Retina (tissue), 1 donor: ENCODE results near the gene ADGRE3.
"Not testable (repeated sequence)": the region's sequence is repeated elsewhere in the genome, so short reads cannot be mapped to it uniquely, and the experiment has no call there.

Experiments used
- DNase-seq: peaks from one replicate; pipeline ENCODE4 v3.0.0-alpha.2; 2016

The ADGRE3 gene

DNA sequence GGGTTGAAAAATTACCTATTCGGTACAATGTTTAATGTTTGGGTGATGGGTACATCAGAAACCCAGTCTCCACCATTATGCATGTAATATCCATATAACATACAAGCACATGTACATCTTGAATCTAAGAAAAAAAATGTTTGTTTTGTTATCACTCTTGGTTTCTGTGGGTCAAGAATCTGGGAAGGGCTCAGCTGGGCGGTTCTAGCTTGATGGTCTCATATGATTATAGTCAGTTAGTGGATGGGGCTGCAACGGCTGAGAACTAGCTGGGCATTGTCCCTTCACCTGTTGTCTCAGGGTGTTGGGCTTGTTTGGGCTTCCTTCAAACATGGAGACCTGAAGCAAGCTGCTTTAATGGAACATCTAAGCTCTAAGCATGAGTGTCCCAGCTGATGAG lies 4.7 kb downstream of the ADGRE3 start:
- DNase-seq = no peak

DNA sequence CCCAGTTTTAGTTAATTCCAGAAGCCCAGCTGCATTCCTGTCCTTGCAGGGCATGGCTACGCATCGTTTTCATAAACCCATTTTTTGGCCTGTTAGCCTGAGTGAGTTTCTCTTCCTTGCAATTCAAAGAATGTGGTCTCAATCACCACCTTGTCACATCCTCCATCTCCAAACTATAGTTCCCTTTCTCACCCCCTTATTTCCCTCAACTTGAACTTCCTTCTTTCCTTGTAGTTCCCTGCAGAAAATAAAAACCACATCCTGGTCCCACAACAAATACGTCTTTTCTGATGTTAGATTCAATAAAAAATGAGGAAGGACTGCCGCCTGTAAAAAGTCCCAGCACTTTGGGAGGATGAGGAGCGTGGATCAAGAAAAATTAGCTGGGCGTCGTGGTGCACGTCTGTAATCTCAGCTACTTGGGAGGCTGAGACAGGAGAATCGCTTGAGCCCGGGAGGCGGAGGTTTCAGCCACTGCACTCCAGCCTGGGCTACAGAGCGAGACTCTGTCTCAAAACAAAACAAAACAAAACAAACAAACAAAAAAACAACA lies 13.2 kb downstream of the ADGRE3 start:
- no peak for DNase-seq

DNA sequence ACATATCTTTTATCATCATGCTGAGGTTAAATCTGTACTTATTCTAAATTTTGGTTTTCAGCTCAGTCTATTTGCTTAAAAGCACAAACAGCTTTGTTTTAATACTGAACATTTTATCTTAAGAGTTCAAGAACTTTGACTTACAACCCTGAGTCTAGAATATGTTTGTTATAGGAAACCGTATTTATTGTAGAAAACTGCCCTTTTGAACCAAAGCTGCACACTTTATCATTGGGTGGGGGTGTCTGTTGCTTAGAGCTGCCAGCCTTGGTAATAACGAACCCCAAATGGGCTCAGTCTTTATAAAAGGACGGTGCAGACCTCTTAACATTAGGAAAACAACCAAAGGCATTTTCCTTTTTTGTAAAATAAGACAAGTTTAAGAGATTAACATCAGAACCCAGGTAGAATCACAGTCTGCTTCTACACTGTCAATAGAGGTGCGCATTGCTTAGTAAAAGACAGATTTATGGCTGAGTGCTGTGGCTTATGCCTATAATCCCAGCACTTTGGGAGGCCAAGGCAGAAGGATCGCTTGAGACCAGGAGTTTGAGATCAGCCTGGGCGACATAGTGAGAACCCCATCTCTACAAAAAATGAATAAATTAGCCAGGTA lies 14.7 kb downstream of the ADGRE3 start:
- DNase-seq = no peak

DNA sequence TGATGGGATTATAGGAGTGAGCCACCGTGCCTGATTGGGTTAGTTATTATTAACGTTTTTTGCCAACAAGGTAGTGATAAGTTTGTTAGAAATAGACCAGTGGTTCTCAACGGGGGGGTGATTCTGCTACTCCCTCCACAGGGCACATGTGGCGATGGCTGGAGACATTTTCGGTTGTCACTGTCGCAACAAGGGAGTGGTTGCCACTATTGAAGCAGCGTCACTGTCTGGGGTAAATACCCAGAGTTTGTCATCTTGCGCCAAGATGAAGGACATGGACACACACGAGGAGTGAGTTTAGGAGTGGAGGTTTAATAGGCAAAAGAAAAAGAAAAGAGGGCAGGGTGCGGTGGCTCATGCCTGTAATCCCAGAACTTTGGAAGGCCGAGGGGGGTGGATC lies 18.9 kb downstream of the ADGRE3 start:
- no peak for DNase-seq

DNA sequence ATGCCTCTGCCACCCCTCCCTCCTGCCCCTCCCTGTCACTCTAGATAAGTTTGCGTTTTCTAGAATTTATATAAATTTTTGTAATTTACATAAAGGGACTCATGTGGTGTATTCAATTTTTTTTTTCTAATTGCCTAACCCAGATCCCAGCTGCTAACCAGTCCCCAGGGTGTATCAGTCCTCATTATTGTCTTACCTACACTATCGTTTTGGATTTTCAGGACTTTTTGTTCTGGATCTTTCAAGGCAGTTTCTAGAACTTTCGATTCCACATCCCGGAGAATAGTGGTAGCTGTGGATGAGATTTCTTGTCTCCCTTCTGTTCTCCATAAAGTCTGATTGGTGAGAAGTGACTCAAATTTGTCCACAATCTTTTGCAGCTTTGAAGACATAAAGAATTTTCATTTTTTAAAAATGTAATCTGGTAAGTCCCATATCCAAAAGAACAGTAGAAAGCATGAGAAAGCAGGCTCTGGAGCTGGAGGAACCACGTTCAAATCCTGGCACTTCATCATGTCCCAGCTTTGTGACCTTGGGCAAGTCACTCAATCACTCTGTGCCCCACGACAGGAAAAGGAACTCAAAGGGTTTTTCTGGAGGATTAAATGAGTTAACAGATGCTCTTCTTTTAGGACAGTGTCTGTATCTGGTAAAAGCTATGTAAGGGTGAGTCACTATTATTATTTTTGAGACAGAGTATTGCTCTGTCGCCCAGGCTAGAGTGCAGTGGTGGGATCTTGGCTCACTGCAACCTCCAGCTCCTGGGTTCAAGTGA lies 19.7 kb downstream of the ADGRE3 start:
- no peak for DNase-seq

DNA sequence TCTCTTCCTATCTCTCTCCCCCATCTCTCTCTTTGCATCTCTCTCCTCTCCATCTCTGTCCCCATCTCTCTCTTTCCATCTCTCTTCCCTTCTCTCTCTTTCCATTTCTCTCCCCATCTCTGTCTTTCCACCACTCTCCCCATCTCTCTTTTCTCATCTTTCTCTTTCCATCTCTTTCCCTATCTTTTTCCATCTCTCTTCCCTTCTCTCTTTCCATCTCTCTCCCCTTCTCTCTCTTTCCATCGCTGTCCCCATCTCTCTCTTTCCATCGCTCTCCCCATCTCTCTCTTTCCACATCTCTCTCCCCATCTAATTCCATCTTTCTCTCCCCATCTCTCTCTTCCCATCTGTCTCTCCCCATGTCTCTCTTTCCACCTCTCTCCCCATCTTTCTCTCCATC lies 24.5 kb downstream of the ADGRE3 start:
- no peak for DNase-seq

DNA sequence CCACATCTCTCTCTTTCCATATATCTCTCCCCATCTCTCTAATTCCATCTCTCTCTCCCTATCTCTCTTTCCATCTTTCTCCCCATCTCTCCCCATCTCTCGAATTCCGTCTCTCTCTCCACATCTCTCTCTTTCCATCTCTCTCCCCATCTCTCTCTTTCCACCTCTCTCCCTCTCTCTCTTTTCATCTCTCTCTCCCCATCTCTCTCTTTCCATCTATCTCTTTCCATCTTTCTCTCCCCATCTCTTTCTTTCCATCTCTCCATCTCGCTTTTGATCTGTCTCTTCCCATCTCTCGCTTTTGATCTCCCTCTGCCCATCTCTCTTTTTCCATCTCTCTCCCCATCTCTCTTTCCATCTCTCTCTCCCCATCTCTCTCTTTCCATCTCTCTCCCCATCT lies 25.6 kb downstream of the ADGRE3 start:
- no peak for DNase-seq

DNA sequence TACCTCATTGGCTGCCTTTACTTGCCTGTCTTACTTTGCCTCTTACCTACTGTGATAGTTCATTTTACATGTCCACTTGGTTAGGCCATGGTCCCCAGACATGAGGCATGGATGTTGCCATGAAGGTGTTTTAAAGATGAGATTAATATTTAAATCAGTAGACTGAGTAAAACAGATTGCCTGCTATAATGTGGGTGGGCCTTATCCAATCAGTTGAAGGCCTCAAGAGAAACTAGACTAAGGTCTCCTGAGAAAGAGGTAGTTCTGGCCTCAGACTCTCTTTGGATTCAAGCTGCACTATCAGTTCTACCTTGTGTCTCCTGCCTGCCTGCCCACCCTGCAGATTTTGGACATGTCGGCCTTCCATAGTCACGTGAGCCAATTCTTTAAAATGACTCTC lies 26.1 kb downstream of the ADGRE3 start:
- no peak for DNase-seq

DNA sequence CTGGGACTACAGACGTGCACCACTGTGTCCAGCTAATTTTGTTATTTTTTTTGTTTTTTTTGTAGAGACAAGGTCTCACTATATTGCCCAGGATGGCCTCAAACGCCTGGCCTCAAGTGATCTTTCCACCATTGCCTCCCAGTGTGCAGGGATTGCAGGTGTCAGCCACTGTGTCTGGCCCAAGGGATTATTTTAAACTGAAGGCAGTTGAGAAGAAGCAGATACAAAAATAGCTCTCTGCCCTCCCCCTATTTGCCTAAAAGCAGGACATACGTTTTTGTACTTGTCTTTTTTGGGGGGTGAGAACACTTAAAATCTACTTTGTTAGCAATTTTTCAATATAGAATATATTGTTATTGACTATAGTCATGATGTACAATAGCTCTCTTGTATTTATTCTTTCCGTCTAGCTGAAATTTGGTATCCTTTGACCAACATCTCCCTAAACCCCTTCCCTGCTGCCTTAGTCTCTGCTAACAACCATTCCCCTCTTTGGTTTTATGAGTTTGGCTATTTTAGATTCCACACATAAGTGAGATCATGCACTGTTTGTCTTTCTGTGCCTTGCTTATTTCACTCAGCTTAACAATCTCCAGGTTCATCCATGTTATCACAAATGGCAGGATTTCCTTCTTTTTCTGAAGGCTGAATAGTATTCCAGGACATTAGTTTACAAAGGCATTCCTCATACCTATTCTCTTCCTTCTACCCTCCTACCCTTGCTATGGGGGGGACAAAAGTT lies 34.9 kb downstream of the ADGRE3 start:
- no peak for DNase-seq

DNA sequence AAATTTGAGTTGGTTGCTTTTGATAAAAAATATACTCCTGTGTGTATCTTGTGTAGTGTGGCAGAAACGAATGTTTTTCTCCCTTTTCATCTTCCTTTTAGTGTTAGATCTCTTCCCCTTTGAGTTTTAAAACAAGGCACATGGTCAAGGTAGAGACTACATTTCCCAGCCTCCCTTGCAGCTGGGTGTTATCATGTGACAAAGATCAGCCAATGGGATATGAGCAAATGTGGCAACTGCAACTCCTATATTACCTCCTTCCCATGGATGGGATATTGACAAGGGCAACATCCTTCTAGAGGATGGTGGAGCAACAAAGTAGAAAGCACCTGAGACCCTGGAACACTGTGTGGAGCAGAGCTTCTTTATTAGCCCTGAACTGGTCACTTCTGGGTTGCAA lies 42.4 kb downstream of the ADGRE3 start:
- no peak for DNase-seq

DNA sequence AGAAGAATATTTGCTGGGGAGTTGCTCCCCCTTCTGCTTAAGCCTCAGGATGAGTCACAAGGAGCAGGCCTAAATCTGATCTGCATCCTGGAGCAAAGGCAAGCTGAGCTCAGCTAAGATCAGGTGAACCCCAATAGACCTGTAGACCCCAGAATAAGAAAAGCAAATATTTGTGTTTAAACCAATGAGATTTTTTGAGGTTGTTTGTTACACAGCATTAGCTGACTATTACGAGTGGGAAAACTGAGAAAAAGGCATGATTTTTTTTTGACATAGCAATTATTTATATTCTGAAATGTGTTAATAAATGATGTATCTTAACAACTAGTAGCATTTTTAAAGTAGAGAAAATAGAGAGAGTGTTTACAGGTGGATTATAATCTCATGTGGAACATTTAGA lies 45.1 kb downstream of the ADGRE3 start:
- DNase-seq = no peak

DNA sequence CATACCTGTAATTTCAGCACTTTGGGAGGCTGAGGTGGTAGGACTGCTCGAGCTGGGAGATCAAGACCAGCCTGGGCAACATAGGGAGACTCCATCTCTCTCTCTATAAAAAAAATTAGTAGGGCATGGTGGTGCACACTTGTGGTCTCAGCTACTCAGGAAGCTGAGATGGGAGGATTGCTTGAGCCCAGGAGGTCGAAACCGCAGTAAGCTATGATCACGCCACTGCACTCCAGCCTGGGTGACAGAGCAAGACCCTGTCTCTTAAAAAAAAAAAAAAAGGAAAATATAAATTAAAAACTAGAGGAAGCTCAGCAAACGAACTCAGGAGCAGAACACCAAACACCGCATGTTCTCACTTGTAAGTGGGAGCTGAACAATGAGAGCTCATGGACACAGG lies 50.2 kb downstream of the ADGRE3 start:
- DNase-seq = not testable (repeated sequence)

DNA sequence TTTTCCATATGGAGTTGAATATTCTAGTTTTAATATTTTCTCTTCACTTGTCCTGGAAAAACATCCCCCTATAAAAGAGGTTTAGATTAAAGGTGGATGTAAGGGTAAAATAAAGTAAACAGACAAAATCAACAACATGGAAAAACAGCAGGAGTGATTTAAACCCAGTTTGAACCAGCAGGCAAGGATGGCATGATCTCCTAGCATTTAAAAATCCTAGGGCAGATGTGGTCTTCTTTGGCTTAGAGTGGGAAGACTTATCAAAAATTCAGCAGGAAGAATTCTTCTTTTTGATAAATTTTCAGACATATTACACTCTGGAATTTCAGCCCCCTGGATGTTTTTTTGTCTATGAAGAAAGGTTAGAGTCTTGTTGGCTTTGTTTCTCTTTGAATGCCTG lies 55.2 kb downstream of the ADGRE3 start:
- no peak for DNase-seq

DNA sequence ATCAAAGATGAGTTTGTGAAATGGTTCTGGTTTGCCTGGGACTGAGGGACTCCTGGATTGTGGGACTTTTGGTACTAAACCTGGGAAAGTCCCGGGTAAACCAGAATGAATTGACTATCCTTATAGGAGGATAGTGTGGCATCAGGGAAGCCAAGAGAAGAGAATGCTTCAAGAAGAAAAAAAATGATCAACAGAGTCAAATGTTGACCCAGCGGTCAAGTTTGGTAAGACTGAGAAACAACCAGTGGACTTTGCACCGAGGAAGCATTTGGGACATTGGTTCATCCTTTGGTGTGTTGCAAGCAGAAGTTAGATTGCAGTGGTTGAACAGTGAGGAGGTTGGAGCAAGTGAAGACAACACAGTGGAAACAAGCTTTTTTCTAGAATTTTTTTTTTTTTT lies 58.2 kb downstream of the ADGRE3 start:
- DNase-seq = no peak

DNA sequence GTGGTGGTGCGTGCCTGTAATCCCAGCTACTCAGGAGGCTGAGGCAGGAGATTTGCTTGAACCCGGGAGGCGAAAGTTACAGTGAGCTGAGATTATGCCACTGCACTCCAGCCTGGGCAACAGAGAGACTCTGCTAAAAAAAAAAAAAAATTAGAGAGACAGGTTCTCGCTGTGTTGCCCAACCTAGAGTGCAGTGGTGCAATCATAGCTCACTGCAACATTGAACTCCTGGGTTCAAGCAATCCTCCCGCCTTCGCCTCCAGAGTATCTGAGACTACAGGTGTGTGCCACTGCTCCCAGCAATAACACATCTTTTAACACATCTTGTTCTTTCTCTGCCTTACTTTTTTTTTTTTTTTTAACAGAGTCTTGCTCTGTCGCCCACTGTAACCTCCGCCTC lies 59.0 kb downstream of the ADGRE3 start:
- no peak for DNase-seq

DNA sequence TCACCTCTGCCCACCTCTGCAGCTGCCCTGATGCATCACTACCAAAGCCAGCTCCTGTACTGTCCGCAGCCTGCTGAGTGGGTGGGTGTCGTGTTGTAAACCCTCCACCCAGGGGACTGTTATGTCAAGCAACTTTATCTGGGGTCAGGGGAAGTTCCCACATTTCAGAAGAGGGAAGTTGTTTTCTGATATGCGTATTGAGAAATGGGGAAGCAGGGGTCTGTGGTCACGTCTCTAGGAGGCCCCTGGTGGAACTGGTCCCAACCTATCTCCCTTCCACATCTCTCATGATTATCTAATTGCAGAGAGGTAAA lies 60.6 kb downstream of the ADGRE3 start:
- DNase-seq = no peak

DNA sequence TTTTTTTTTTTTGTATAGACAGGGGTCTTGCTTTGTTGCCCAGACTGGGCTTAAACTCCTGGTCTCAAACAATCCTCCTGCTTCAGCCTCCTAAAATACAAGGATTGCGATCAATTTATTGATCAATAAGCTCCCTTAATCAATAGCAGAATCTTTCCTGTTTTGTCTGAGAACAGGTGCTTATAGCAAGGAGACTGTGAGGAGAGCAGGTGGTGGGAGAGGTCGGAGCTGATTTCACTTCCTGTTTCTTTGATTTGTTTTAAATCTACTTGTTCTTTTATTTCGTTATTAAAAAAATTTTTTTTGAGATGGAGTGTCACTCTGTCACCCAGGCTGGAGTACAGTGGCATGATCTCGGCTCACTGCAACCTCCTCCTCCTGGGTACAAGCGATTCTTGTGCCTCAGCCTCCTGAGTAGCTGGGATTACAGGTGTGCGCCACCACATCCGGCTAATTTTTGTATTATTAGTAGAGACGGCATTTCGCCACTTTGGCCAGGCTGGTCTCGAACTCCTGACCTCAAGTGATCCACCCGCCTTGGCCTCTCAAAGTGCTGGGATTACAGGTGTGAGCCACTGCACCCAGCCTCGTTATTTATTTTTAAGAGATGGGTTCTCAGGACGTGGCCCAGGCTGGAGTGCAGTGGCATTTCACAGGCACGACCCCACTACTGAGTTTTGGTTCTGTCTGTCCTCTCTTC lies 61.1 kb downstream of the ADGRE3 start:
- not testable (repeated sequence) for DNase-seq

DNA sequence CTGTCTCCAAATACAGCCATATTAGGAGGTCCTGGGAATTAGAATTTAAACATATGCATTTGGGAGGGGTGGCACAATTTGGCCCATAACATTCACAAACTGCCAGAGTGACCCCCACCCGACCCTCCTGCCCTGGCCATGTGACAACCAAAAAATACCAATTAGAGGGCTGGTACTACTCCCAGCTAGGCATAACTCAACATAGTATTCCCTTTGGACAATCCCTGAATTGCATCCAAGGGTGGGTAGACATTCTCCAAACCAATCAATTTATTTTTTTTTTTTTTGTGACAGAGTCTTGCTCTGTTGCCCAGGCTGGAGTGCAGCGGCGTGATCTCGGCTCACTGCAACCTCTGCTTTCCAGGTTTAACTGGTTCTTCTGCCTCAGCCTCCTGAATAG lies 62.0 kb downstream of the ADGRE3 start:
- DNase-seq = no peak

DNA sequence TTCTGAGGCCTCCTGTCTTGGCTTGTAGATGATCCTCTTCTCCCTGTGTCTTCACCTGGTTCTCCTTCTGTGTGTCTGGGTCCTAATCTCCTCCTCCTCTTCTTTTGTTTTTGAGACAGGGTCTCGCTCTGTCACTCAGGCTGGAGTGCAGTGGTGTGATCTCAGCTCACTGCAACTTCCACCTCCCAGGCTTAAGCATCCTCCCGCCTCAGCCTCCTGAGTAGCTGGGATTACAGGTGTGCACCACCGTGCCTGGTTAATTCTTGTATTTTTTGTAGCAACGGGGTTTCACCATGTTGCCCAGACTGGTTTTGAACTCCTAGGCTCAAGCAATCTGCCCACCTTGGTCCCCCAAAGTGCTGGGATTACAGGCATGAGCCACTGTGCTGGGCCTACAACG lies 62.4 kb downstream of the ADGRE3 start:
- not testable (repeated sequence) for DNase-seq

DNA sequence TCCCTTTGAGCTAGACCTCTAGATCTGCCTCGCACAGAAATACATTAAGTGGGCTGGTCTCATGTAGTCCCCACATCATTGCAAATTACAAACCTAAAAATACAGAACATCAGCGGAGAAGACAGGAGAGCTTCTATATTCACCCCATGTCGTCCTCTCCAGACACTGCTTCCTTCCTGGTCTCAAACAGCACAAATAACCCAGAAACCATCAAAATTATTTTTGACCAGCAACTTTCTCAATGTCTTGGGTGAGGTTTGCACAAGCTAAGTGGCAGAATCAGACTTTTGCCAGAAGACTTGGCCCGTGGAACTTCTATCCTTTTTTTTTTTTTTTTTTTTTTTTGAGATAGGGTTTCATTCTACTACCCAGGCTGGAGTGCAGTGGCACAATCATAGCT lies 63.6 kb downstream of the ADGRE3 start:
- no peak for DNase-seq

DNA sequence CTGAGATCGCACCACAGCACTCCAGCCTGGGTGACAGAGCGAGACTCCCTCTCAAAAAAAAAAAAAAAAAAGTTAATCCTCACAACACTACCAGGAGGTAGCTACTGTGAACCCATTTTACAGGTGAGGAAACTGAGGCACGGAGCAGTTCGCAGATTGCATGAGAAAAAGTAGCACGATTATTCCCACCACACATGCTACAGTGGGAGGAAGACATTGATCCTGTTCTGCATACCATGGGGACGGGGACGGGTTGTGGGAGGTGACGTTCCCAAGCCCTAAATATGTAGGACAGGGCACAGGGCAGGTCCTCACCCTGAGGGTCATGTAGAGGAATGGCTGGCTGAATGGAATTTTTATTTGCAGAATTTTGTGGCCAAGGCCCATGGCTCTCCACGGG lies 68.0 kb downstream of the ADGRE3 start:
- no peak for DNase-seq

DNA sequence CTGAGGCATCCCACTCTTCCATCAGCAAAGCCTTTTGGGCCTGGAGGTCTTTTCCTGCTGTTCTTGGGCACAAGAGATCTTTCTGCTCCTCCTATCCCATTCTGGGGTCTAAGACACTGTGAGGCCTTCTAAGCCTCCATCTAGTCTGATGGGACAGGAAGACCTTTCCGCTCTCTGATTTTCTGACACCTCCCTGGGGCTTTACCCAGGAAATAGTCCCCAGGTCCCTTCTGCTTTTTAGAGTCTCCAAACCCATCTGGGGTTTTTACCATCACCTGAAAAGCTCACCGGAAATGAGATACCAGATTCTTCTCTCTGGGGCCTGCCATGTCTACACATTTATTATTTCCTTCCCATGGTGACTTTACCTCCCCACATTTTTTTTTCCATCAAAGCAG lies 70.7 kb downstream of the ADGRE3 start:
- no peak for DNase-seq

DNA sequence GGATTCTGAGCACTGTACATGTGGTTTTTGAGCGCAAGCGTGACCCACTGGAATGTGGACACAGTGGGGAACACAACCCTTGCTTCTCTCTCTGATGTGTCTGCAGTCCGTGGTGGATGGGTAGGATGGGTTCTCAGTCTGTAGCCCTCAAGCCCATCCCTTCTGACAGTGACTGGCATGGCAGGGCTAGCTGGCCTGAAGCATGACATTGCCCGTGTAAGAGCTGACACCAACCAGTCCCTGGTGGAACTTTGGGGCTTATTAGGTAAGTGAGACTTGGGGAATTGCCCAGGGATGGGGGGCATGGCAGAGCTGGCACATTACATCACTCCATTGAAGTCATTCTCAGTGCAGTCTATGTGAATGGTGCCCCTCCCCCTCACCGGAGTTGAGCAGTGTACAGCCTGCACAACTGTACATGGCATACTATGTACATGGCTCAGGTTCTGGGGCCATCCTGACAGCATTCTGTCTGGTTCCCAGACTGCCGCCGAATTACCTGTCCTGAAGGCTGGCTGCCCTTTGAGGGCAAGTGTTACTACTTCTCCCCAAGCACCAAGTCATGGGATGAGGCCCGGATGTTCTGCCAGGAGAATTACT lies 75.0 kb downstream of the ADGRE3 start:
- DNase-seq = no peak
